Measurements from ENCODE around the gene ELF3.
"Not testable (repeated sequence)": the region's sequence is repeated elsewhere in the genome, so short reads cannot be mapped to it uniquely, and the experiment has no call there.

- TF ChIP-seq POLR2A, CTCF, EP300 (IDR thresholded peaks at IDR 0.05): not testable (repeated sequence)
Observed at GRCh38 chr1:202062636-202063035, 52.2 kb downstream of the ELF3 start.
